H1 (cell line): ENCODE data around the gene CELSR3. TPM values are rescaled to one million over a fixed set of nuclear protein-coding genes. Genes with fewer than 3 reads are reported as not detected.

Experiments used
- CTCF ChIA-PET: fragments of 300-600 bp; sonication (Branson Sonifier 250); formaldehyde crosslinking; loops from one replicate; lab custom pipeline; 2021; ENCODE audit not compliant: partially characterized antibody; lab: Charles Lee
- POLR2A ChIA-PET: fragments of 300-600 bp; sonication (Branson Sonifier 250); formaldehyde crosslinking; loops from one replicate; lab custom pipeline; 2021; ENCODE audit warnings: inconsistent platforms; ENCODE audit not compliant: partially characterized antibody; lab: Charles Lee
- DNase-seq, 2 experiments: peaks; one replicate each; pipeline versions ENCODE4 v3.0.0 to v3.0.0-alpha.2; 2010 to 2022; ENCODE audit warnings: low spot score in 2 of 2, low read depth in 1 of 2, mixed read lengths in 1 of 2
- FAIRE-seq: peaks from 2 replicates; lab custom pipeline; 2011; peaks lifted over from hg19 to GRCh38; lab: Jason Lieb, UNC
- H2AFZ ChIP-seq: 2 replicates; pipeline ENCODE4 v1.8.1; 2012; ENCODE audit warnings: low read length, inconsistent platforms
- H2AK5ac ChIP-seq: 2 replicates; pipeline ENCODE4 v1.6.1; 2013; ENCODE audit warnings: low read depth, low read length
- H2BK120ac ChIP-seq: replicated peaks from 2 replicates; pipeline ENCODE3; 2013; ENCODE audit warnings: low read depth, low read length, inconsistent platforms
- H2BK12ac ChIP-seq: 2 replicates; pipeline ENCODE4 v1.6.1; 2013; ENCODE audit warnings: low read depth, low read length
- H2BK15ac ChIP-seq: 2 replicates; pipeline ENCODE4 v1.6.1; 2013; ENCODE audit warnings: low read length
- H2BK20ac ChIP-seq: 2 replicates; pipeline ENCODE4 v1.6.1; 2013; ENCODE audit warnings: low read length
- H2BK5ac ChIP-seq: 2 replicates; pipeline ENCODE4 v1.6.1; 2013; ENCODE audit warnings: low read depth, low read length
- H3K14ac ChIP-seq: 2 replicates; pipeline ENCODE4 v1.6.1; 2013; ENCODE audit warnings: inconsistent platforms; ENCODE audit not compliant: insufficient read length
- H3K18ac ChIP-seq: 2 replicates; pipeline ENCODE4 v1.6.1; 2013; ENCODE audit warnings: low read length; ENCODE audit errors: extremely low read depth
- H3K23ac ChIP-seq: 2 replicates; pipeline ENCODE4 v1.6.1; 2013; ENCODE audit warnings: inconsistent platforms; ENCODE audit not compliant: insufficient read length
- H3K23me2 ChIP-seq: 2 replicates; pipeline ENCODE4 v1.6.1; 2013; ENCODE audit warnings: low read depth, low read length
- H3K27ac ChIP-seq: 2 replicates; pipeline ENCODE4 v1.6.1; 2011; ENCODE audit warnings: low read depth, low read length, inconsistent platforms
- H3K27me3 ChIP-seq, 4 experiments: replicated peaks in 1 of 4; 1 replicate in 1 of 4; 2 replicates in 3 of 4; pipeline versions ENCODE4 v1.6.1 to v1.8.1; 2011 to 2013; ENCODE audit warnings: low read length in 3 of 4, mild to moderate bottlenecking in 3 of 4, inconsistent platforms in 2 of 4, mixed read lengths in 2 of 4, moderate library complexity in 1 of 4; ENCODE audit not compliant: control insufficient read depth in 3 of 4, insufficient read depth in 3 of 4; ENCODE audit errors: extremely low read depth in 1 of 4
- H3K36me3 ChIP-seq, 4 experiments: 2 replicates each; pipeline versions ENCODE4 v1.6.1 to v1.8.1; 2011 to 2013; ENCODE audit warnings: mild to moderate bottlenecking in 4 of 4, low read length in 3 of 4, moderate library complexity in 2 of 4, control low read depth in 1 of 4, inconsistent platforms in 1 of 4; ENCODE audit not compliant: insufficient read depth in 4 of 4, control insufficient read depth in 2 of 4
- H3K4ac ChIP-seq: replicated peaks from 2 replicates; pipeline ENCODE3; 2013; ENCODE audit warnings: low read length, low read depth, mixed read lengths, inconsistent platforms; ENCODE audit not compliant: insufficient read length
- H3K4me1 ChIP-seq, 4 experiments: replicated peaks in 1 of 4; 1 replicate in 1 of 4; 2 replicates in 3 of 4; pipeline versions ENCODE4 v1.6.1 to v1.8.1; 2011 to 2013; ENCODE audit warnings: low read length in 3 of 4, inconsistent platforms in 2 of 4, mixed read lengths in 1 of 4; ENCODE audit not compliant: insufficient read depth in 4 of 4, control insufficient read depth in 3 of 4
- H3K4me2 ChIP-seq, 2 experiments: 2 replicates each; pipeline versions ENCODE4 v1.6.1 to v1.8.1; 2011 to 2013; ENCODE audit warnings: low read depth in 2 of 2, low read length in 2 of 2, control low read depth in 1 of 2, inconsistent platforms in 1 of 2, mild to moderate bottlenecking in 1 of 2; ENCODE audit not compliant: insufficient read depth in 1 of 2
- H3K4me3 ChIP-seq, 4 experiments: fragments of 200-600, 300-600 bp in 1 of 4; sonication (generic), shearing (Covaris generic), sonication (Bioruptor Twin) in 1 of 4; 2 replicates each; pipeline versions ENCODE4 v1.5.1 to v1.8.1; 2011 to 2016; ENCODE audit warnings: low read length in 4 of 4, low read depth in 3 of 4, control low read depth in 2 of 4, inconsistent platforms in 2 of 4, mild to moderate bottlenecking in 2 of 4, mixed read lengths in 1 of 4, moderate library complexity in 1 of 4; ENCODE audit not compliant: insufficient read depth in 2 of 4; ENCODE audit errors: extremely low read depth in 1 of 4
- H3K56ac ChIP-seq: replicated peaks from 2 replicates; pipeline ENCODE3; 2013; ENCODE audit warnings: low read depth, mild to moderate bottlenecking, mixed read lengths, low read length, inconsistent platforms; ENCODE audit not compliant: insufficient read length
- H3K79me1 ChIP-seq: 2 replicates; pipeline ENCODE4 v1.6.1; 2013; ENCODE audit warnings: low read depth, low read length, control low read depth
- H3K79me2 ChIP-seq, 2 experiments: 2 replicates each; pipeline versions ENCODE4 v1.6.1 to v1.8.1; 2012 to 2013; ENCODE audit warnings: low read length in 2 of 2, mild to moderate bottlenecking in 2 of 2, inconsistent platforms in 1 of 2; ENCODE audit not compliant: insufficient read depth in 2 of 2, control insufficient read depth in 1 of 2
- H3K9ac ChIP-seq, 4 experiments: replicated peaks in 1 of 4; 1 replicate in 1 of 4; 2 replicates in 3 of 4; pipeline versions ENCODE4 v1.6.1 to v1.8.1; 2011 to 2013; ENCODE audit warnings: low read depth in 3 of 4, low read length in 3 of 4, control low read depth in 2 of 4, mild to moderate bottlenecking in 2 of 4, moderate library complexity in 2 of 4, inconsistent platforms in 1 of 4; ENCODE audit errors: extremely low read depth in 1 of 4
- H3K9me3 ChIP-seq, 2 experiments: 2 replicates each; pipeline versions ENCODE4 v1.6.1 to v1.8.1; 2012 to 2013; ENCODE audit warnings: mild to moderate bottlenecking in 2 of 2, moderate library complexity in 2 of 2, control low read depth in 1 of 2, inconsistent platforms in 1 of 2, low read depth in 1 of 2, low read length in 1 of 2, mixed read lengths in 1 of 2; ENCODE audit not compliant: insufficient read depth in 2 of 2
- H4K20me1 ChIP-seq, 2 experiments: replicated peaks in 1 of 2; 2 replicates each; pipeline versions ENCODE3 to v1.8.1; 2011 to 2013; ENCODE audit warnings: inconsistent platforms in 2 of 2, low read length in 2 of 2, mild to moderate bottlenecking in 1 of 2; ENCODE audit not compliant: insufficient read depth in 2 of 2, control insufficient read depth in 1 of 2
- H4K5ac ChIP-seq: 2 replicates; pipeline ENCODE4 v1.6.1; 2013; ENCODE audit warnings: low read length, low read depth, mixed read lengths, inconsistent platforms; ENCODE audit not compliant: insufficient read length
- H4K8ac ChIP-seq: 2 replicates; pipeline ENCODE4 v1.8.0; 2013; ENCODE audit warnings: mild to moderate bottlenecking, moderate library complexity, low read length, inconsistent platforms; ENCODE audit not compliant: insufficient read depth; ENCODE audit errors: extremely low read depth
- H4K91ac ChIP-seq: replicated peaks from 2 replicates; pipeline ENCODE3; 2013; ENCODE audit warnings: low read length, mixed read lengths, inconsistent platforms; ENCODE audit not compliant: insufficient read length
- FOSL1 ChIP-seq: IDR thresholded peaks from 2 replicates; pipeline ENCODE4 v1.6.1; 2011; ENCODE audit warnings: mild to moderate bottlenecking, low read depth, low read length, moderate library complexity; ENCODE audit not compliant: insufficient read depth
- MAFK ChIP-seq: IDR thresholded peaks from 2 replicates; pipeline ENCODE4 v1.6.1; 2012; ENCODE audit warnings: low read depth, mild to moderate bottlenecking, improper control_type of control experiment, low read length
- SP2 ChIP-seq: IDR thresholded peaks from 2 replicates; pipeline ENCODE4 v1.6.1; 2012; ENCODE audit warnings: mild to moderate bottlenecking, low read length, inconsistent platforms
- YY1 ChIP-seq: IDR thresholded peaks from 2 replicates; pipeline ENCODE4 v1.6.1; 2011; ENCODE audit warnings: low read depth, mild to moderate bottlenecking, low read length
- ZNF274 ChIP-seq: IDR thresholded peaks from 2 replicates; pipeline ENCODE4 v1.7.0; 2012; ENCODE audit warnings: low read length, borderline replicate concordance; ENCODE audit errors: extremely low read depth
- WGBS, 2 experiments: shearing (Covaris generic) in 1 of 2; methylation state at CpG; one replicate each; pipeline versions ENCODE4 v1.1.6 to v1.1.7; 2013 to 2015; ENCODE audit warnings: low lambda C conversion rate in 2 of 2, mixed read lengths in 2 of 2, inconsistent platforms in 1 of 2, low coverage in 1 of 2, missing lambda C conversion rate in 1 of 2; ENCODE audit not compliant: insufficient replicate concordance in 2 of 2, insufficient coverage in 1 of 2, insufficient read length in 1 of 2; ENCODE audit errors: extremely low coverage in 1 of 2, missing lambda C conversion rate in 1 of 2; 5-methylcytosine and 5-hydroxymethylcytosine counted together
- polyA plus RNA-seq, 7 experiments: library from polyadenylated mRNA; depleted of rRNA in 3 of 7; stranded (reverse) in 5 of 7; unstranded in 2 of 7; fragments of >200 nt in 5 of 7; fragments of 200-250 nt in 2 of 7; gene quantifications; 1 replicate in 5 of 7; 2 replicates in 1 of 7; 4 replicates in 1 of 7; pipeline versions ENCODE4 v1.2.1 to v1.2.3, GENCODE V29; 2011 to 2013; ENCODE audit warnings: missing spikeins in 2 of 7, mixed read lengths in 2 of 7
- total RNA-seq: library from RNA; stranded (reverse); fragmentation: NEBNext Ultra II Directional; extraction: Animal tissue kit (Norgen Biotek cat#: 25700); gene quantifications from 2 replicates; pipeline ENCODE4 v1.2.1, GENCODE V29; 2021
- TF ChIP-seq, protein P1 (sequence below): IDR thresholded peaks from 2 replicates; pipeline ENCODE4 v1.6.1; 2011; ENCODE audit warnings: low read length, improper control_type of control experiment

The CELSR3 gene
- total and polyA plus RNA-seq, 2 of the 8 experiments (the other 6 are each of a cell fraction or from before 2014, with no cell fraction given): 11.6 to 29.5 TPM

DNA sequence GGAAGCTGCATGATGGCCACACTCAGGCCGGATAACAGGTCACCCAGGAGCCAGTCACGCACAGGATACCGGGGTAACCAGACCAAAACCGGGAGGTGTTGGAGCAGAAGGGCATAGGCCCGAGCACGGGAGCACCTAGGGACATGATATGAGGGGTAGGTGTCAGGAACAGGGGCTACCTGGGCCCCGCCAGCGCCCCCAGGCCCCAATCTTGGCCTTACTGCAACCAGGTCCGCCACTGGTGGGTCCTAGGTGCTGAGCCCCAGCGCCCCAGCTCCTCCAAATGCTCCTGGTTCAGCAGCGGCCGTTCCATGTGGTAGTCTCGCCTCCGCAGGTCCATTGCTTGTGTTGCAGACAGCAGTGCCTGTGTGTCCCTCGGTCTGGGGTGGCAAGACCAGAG lies 29.4 kb downstream of the CELSR3 start:
- no peak overlapping the region for H4K91ac ChIP-seq
- H3K23ac ChIP-seq: no peak overlapping the region
- no peak overlapping the region for H3K4me2 ChIP-seq
- H3K56ac ChIP-seq: no peak overlapping the region
- H3K79me1 ChIP-seq: peaks cover 7% of the 10 kb centered on the region
- H2BK20ac ChIP-seq: no peak overlapping the region
- no peak for TF ChIP-seq FOSL1
- TF ChIP-seq MAFK: no peak
- TF ChIP-seq YY1: no peak
- TF ChIP-seq ZNF274: no peak
- TF ChIP-seq, protein P1, sequence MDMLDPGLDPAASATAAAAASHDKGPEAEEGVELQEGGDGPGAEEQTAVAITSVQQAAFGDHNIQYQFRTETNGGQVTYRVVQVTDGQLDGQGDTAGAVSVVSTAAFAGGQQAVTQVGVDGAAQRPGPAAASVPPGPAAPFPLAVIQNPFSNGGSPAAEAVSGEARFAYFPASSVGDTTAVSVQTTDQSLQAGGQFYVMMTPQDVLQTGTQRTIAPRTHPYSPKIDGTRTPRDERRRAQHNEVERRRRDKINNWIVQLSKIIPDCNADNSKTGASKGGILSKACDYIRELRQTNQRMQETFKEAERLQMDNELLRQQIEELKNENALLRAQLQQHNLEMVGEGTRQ: no peak
- TF ChIP-seq SP2: no peak
- TF ChIP-seq, all 59 proteins: peak for 0
- H4K5ac ChIP-seq: no peak overlapping the region
- H4K20me1 ChIP-seq: peaks cover 5 to 25% of the 10 kb centered on the region in 2 experiments
- no peak overlapping the region for H2BK120ac ChIP-seq
- H3K79me2 ChIP-seq: peaks cover 0 to 9% of the 10 kb centered on the region in 2 experiments; a peak in 1 of 4 replicates
- CTCF ChIA-PET: interaction anchor here (0.6 to 5.8 kb wide), 7 partner anchors 8 to 1000 kb away, joined by 3 to 49 read pairs (median 23); partner anchors contain the start of genes CELSR3, PFKFB4 and UQCRC1
- no peak for DNase-seq
- H3K4me1 ChIP-seq: peaks cover 3 to 6% (median 5%) of the 10 kb centered on the region in 4 experiments
- H2BK5ac ChIP-seq: no peak overlapping the region
- no peak overlapping the region for H3K9ac ChIP-seq
- H4K8ac ChIP-seq: no peak overlapping the region
- H3K27ac ChIP-seq: no peak overlapping the region
- H2BK15ac ChIP-seq: no peak overlapping the region
- peaks cover 17 to 35% (median 30%) of the 10 kb centered on the region in 4 experiments for H3K36me3 ChIP-seq
- POLR2A ChIA-PET: interaction anchor here (1.0 to 9.8 kb wide), 6 partner anchors 10 to 75 kb away, joined by 6 to 111 read pairs (median 52); partner anchors contain the start of genes CELSR3, TMEM89 and UQCRC1
- H3K23me2 ChIP-seq: peaks cover 2% of the 10 kb centered on the region; the same call in 1 of the 2 replicates
- H2BK12ac ChIP-seq: no peak overlapping the region
- no peak overlapping the region for H3K4ac ChIP-seq
- no peak for FAIRE-seq
- no peak overlapping the region for H3K14ac ChIP-seq
- no peaks in the 10 kb centered on the region for H3K9me3 ChIP-seq
- H2AK5ac ChIP-seq: no peak overlapping the region
- 93% methylated on average over 15 of the region's 15 CpGs; no CpG with 5 or more reads in 1 of the 2 experiments for WGBS, 2 experiments
- no peak overlapping the region for H2AFZ ChIP-seq
- H3K4me3 ChIP-seq: no peak overlapping the region
- H3K27me3 ChIP-seq: no peaks in the 10 kb centered on the region; a peak in 1 of 7 replicates
- H3K18ac ChIP-seq: no peak overlapping the region
